HG03571 (cell line): Measurements from ENCODE around the gene PLEKHG4.

Experiments used
- ATAC-seq: cut with Tn5 transposase; IDR thresholded peaks from one replicate; pipeline ENCODE4 v1.9.1; 2021; ENCODE audit not compliant: unreplicated experiment

PLEKHG4 gene

DNA sequence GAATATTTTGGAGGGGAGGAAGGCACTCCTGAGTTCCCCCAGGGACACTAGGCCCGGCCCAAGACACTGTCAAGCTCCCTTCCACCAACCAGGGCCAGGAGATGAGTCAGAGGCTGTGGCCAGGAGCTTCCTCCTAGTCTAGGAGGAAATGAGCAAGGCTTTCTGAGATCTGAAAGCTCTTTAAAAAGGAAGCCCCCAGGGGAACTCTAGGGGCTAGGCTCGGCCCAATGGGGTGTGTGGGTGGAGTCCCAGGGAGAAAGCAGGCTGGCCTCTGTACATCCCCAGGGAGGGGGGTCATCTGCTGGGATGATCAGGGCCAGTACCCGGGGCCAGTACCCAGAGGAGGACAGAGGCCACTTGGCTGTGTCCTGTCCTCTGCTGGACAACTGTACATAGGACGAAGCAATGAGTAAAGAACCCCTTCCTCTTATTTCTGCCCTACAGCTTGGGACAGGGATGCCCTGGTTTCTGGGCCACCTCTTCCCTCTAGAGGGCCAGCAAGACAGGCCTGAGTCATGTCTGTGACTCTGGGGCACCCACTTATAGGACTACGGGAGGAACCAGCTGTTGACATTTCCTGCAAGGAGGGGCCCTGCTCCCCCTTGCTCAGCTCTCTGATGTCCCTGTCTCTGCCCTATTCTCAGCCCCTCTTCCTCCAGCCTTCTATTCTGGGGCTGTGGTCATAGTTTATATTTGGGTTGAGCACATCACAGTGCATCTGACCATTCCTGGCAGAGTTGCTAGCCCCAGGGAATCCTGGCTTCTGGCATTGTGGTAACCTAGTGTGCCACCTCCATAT is 34.7 kb upstream of the PLEKHG4 start:
- peak; percentile 50 for ATAC-seq

DNA sequence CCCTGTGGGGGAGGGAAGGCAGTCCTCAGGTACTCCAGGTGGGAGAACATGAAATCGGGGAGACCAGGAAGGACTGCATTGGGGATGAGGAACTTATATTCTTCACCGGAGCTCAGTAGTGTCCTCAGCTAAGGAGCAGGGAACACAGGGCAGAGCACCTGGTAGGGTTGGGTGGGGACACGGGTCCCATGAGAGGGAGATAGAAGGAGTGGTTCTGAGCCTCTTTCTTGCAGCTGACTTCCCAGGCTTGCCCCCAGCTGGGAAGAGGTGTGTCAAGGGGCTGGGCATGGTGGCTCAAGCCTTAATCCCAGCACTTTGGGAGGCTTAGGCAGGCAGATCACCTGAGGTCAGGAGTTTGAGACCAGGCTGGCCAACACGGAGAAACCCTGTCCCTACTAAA is 34.1 kb upstream of the PLEKHG4 start:
- no peak for ATAC-seq

DNA sequence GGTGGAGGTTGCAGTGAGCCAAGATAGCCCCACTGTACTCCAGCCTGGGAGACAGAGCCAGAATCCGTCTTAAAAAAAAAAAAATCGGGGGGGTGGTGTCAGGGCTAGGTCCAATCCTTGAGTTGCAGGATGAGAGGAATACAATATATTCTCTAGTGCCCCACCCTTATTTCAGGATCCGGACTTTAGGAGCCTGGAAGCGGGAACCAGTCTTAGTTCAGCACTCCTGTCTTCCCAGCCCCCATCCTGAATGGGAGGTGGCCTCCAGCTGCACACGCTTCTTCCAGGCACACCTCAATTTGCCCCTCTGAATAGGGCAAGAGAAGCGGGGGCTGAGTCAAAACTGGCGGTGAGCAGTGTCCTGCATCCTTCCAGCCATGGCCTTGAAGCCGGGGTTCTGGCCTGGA is 33.7 kb upstream of the PLEKHG4 start:
- no peak for ATAC-seq

DNA sequence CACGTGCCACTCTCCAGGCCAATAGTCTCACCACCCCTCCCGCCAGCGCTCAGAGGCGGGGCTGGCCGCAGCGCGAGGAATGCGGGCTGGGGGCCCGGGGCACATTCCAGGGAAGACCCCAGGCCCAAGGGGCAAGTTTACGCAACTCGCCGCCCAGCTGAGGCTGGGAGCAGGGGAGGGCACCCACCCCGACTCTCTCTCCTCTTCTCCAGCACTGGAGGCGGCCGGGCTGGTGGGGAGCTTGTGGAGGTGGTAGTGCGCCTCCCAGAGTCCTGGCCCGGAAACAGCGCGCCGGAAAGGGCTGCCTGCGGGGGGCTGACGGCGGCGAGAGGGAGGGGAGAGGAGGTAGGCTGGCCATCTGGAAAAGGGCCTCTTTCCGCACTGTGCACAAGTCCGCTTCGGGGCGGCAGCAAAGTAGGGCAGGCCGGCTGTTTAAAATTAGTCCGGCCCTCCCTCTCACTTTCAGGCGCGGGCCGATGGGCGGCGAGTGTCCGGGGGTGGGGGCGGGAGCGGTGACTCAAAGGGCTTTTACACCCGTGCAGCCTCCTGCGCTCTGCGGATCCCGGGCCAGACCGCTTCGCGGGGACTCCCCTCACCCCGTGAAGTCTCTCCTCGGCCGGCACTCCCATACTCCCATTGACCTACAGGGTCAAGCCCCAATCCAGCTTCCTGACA is 33.1 kb upstream of the PLEKHG4 start:
- ATAC-seq: no peak

DNA sequence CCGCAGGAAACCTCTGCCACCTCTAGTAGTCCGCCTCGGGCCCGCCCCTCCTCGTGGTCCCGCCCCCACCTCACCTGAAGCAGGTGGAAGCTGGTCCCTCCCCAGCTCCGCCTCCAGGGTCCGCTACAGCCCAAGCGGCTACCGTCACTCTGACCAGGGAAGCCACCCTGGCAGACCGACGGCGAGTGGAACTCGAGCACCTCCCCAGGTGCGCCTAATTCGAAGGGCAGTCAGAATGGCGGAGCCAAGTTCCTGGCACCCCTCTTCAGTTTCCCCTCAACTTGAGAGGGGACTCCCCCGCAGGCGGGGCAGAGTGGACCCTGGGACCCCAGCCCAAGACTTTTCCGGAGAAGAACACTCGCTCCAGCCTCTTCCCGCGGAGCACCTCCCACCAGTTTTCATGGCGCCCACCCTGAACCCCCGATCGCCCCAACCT is 32.6 kb upstream of the PLEKHG4 start:
- no peak for ATAC-seq

DNA sequence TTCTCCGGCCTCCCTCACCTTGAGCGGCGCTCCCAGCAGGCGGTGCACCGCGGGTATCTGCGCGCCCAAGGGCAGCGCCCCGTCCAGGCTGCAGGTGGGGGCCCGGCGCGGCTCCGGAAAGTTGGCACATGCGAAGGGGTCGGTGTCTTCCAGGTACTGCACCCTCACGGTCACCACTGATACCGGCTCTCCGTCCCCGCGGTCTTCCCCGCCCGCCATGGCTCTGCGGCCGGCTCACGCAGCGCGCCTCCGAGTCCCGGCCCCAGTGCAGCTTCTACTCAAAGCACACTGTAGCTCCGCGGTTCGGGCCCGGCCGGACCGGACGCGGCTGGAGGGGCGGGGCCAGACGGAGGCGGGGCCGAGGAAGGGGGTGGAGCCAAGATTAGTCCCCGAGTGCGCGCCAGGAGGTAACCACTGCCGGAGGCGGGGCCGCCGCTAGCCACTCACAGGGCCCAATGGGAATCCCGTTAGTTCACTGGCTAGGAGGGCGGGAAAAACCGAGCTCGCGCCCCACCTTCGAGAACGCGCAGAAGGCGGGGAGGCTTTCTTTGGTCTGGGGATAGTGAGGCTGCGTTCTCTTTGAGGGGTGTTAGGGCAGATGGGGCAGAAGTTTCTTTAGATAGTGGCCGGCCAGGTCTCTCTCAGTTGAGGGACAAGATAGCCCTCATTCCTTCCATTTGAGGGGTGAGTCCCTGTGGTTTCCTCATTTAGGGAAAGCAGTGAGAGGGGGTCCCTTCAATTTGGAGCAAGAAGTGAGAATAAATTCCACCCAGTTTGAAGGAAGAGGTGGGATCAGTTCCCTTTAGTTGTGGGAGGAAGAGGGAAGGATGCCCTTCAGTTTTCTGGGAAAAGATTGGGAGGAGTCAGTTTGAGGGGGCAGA is 31.9 kb upstream of the PLEKHG4 start, which contains the start of gene FHOD1:
Gene FHOD1, minus strand, starts transcription at position 290 of the 881 bp plus-strand sequence. Its CDS starts 71 bp downstream, at position 219.
- ATAC-seq: peak; percentile 41

DNA sequence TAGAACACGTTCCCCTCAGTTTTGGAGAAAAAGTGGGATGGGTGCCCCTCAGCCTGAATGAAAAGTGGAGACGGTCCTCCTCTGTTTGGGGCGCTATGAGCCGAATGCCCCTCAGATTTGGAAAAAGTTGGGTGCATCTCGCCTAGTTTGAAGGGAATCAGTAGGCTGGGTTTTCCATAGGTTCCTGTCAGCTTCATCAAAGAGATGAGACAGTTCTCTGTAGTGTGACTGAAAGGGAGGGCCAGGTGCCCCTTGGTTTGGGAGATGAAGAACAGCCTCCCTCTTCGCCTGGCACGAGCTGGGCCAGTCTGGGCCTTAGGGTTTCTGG is 31.3 kb upstream of the PLEKHG4 start:
- no peak for ATAC-seq

DNA sequence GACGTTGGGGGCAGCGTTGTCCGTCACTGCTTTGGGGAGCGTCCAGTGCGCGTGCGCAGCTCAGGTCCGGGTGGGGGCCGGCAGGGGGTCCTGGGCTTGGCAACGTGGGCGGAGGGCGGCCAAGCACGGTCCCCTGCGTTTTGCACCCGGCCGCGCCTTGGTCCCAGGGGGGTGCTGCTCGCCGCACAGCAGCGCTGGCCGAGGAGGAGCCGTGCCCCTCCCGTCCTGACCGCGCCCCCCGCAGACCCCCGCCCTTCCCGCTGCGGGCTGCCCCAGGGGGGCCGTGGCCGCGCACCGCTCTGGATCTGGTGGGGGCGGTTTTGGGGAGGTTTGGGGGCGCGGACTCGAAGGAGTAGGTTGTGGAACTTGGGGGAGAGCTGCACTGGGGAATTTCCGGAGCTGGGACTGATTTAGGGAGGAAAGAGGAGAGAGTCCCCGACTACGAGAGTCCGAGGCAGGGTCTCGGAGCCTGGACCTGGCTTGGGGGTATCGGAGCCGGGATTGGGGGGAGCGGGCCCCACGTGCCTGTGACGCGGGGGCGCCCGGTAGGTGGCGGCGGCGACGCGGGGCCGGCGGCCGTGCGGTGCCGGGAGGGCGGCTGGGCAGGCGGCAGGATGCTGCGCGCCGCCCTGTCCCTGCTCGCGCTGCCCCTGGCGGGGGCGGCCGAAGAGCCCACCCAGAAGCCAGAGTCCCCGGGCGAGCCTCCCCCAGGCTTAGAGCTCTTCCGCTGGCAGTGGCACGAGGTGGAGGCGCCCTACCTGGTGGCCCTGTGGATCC is 30.7 kb upstream of the PLEKHG4 start, which contains the start of gene SLC9A5:
Gene SLC9A5, plus strand, starts transcription at position 579 of the 777 bp plus-strand sequence. Its CDS starts 36 bp downstream, at position 615.
- ATAC-seq: no peak

DNA sequence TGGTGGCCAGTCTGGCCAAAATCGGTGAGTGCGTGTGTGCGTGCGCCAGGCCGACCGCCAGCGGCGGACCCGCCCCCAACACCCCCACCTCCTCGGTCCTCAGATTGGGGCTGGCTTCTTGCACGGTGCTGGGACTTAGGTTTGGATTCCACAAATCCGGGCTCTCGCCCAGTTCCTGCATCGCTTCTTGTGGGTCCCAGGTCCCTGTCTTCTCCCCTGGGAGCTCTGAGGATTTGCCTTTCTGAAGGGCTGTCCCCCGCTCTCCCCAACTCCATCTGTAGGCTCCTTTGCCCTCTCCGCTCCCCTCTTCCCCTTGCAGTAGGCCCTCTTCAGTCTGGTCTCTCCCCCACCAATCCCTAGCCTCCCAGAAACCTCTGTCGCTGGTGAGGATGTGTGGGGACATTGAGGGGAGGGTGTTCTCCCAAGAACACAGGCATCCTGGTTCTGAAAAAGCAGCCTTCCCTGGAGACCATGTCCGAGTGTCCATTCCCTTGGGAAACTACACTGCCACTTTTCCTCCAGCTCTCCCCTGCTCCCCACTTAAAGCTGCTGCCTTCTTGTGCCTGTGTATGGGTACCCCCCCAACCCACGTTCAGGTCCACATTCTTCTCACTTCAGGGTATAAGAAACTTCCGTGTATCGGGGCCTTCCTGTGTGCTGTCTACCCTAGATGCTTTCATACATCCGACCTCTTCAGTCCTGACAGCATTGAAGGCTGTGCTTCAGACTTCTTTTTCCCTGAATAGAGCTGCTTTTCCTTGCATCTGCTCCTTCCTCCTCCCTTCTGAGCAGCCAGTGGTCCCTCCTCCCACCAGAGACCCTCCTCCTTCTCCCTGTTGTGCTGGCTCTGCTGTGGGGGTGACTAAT is 29.9 kb upstream of the PLEKHG4 start:
- no peak for ATAC-seq

DNA sequence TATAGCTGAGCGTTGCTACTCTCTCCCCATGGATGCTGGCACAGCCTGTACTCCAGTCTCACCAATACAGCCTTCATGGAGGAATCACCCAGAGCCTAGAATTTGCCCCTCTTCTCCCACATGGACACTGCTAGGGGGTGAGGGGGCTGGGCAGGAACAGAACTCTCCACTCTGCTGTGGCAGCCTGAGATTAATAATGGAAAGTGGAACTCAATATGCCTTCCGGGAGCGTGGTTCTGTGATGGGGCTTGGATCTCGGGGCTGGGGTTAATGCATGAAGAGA is 29.3 kb upstream of the PLEKHG4 start:
- no peak for ATAC-seq

DNA sequence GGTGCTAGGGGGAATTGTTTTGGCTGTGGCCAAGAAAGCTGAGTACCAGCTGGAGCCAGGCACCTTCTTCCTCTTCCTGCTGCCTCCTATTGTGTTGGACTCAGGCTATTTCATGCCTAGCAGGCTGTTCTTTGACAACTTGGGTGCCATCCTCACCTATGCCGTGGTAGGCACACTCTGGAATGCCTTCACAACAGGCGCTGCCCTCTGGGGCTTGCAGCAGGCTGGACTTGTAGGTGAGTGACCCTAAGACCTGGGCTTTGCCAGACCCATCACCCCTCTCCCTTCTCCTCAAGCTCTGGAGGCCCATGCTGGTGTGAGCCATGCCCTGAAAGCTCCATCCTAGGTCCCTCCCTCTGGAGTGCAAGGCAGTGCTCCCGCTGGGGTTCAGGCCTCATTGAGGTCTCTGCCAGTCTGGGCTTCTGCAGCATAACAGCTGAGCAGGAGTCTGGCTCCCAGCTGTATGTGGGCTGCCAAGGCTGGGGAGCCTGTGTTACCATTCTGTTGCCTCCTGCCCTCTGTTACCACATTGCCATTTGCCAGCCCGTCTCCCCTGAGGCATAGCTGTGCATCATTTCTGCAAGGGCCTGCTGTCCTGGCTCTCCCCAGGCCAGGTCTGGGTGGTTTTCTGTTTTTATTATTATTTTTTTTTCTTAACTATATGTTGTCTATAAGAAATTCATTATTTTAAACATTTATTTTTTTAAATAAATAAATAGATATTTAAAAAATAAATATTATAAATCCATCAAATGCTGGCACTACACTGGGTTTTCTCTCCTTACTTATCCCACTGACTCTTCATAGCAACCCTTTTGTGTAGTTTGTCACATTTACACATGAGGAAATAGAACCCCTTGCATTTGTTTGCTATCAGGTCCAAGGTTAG is 26.5 kb upstream of the PLEKHG4 start:
- ATAC-seq: no peak

DNA sequence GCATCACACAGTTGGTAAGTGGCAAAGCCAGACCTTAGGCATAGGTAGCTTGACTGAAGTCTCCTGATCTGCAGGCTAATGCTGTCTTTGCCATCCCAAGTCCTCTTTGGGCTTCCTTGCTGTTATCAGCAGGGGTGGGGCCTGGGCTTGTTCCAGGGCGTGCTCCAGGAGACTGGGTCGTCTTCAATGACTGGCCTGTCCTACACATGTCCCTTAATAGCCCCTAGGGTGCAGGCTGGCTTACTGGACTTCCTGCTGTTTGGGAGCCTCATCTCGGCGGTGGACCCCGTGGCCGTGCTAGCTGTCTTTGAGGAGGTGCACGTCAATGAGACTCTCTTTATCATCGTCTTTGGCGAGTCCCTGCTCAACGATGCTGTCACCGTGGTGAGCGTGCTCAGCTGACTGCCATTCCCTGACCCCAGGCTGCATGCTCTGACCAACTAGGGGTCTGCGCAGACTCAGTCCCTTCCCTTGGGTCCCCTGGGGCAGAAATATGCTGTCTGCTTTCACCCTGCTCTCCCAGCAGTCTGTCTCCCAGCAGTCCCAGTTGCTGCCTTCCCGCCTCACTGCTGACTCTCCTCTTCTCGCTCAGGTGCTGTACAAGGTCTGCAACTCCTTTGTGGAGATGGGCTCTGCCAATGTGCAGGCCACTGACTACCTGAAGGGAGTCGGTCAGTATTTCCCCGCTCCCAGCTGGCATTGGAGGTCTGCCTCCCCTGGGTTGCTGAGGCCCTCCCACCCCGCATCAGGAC is 24.4 kb upstream of the PLEKHG4 start:
- ATAC-seq: no peak

DNA sequence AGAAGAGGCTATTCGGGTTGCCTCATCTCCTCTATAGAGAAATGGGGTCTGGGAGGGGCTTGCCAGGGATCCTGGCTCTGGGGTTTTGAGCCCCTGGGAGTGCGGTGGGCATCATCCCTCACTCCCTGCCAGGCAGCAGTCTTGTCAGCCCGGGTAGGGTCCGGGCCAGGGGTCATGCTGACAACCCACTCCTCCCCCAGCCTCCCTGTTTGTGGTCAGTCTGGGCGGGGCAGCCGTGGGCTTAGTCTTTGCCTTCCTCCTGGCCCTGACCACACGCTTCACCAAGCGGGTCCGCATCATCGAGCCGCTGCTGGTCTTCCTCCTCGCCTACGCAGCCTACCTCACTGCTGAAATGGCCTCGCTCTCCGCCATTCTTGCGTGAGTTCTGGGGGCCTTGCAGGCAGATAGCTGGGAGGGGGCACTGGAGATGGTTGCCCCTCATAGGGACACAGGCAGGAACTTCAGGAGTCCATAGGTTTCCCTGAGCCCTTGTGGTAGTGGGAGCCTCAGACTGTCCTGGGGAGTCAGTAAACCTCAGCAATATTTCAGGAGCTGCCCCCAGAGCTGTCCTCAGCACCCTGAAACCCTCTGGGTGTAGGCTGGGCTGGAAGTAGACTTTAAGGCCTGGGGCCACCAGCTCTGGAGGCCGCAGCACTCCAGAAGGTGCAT is 23.6 kb upstream of the PLEKHG4 start:
- no peak for ATAC-seq

DNA sequence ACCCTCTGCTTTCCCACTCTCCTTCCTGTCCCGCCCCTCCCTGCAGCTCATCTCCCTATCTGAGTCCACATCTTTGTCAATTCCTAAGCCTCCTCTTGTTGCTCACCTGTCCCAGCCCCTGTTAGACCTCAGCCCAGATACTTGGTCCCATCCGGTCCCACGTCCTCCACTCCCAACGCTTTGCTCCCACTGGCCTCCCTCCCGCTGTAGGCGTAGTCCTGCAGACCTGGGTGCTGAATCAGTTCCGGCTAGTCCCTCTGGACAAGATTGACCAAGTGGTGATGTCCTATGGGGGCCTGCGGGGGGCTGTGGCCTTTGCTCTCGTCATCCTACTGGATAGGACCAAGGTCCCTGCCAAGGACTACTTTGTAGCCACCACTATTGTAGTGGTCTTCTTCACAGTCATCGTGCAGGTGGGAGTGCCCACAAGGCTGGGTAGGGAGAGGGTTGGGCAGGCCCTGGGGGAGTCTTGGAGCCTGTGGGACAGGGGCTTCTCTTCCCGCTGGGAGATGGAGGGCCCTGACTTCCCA is 22.6 kb upstream of the PLEKHG4 start:
- ATAC-seq: no peak

DNA sequence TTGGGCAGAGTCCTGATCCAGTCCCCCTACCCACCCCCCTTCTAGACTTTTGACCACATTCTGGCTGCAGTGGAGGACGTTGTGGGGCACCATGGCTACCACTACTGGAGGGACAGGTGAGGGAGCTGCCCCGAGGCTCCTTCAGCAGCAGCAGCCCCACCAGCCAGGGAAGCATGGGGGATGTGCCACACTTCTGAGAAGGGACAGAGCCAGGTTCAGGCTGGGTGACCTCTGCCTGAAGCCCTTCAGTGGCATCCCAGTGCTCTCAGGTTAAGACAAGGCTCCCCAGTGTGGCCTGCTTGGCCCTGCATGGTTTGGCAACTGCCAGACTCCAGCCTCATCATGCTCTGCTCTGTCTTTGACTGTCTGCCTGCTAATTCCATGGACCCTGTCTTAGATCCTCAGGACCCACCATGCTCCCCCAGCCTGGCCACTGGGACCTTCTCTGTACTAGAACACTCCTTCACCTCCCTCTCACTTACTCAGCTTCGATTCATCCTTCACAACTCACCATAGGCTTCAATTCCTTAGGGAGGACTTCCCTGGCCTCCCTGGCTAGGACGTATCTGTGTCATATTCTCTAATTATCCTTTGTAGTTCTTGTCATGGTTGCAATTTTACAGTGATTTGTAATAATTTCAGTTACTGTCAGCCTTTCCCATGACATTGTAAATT is 21.7 kb upstream of the PLEKHG4 start:
- ATAC-seq: no peak

DNA sequence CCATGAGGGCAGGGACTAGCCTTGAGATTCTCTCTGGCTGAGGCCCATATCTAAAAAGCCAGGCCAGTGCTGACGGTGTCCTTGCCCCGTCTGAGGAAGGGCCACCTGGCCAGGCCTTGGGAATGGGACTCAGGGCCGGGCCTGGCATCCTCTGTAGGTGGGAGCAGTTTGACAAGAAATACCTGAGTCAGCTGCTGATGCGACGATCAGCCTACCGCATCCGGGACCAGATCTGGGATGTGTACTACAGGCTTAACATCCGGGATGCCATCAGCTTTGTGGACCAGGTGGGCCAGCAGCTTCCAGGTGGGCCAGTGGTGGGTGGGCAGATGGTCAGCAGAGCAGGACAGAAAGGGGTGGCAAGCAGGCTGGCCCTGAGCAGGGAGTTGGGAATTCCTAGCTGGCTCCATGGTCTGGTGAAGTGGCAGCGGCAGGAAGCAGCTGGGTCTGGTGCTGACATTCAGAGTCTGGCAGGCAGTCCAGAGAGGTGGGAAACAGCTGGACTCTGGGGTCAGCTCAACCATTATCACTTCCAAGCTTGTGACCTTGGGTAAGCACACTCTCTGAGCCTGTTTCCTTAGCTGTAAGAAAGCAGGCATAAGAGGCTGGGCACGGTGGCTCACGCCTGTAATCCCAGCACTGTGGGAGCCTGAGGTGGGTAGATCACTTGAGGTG is 21.0 kb upstream of the PLEKHG4 start:
- ATAC-seq: no peak
